GM21619 (cell line): Measurements from ENCODE around the gene SRD5A1.

Source experiments
- ATAC-seq: cut with Tn5 transposase; IDR thresholded peaks from one replicate; pipeline ENCODE4 v1.9.1; 2021; ENCODE audit not compliant: unreplicated experiment

SRD5A1 gene

DNA sequence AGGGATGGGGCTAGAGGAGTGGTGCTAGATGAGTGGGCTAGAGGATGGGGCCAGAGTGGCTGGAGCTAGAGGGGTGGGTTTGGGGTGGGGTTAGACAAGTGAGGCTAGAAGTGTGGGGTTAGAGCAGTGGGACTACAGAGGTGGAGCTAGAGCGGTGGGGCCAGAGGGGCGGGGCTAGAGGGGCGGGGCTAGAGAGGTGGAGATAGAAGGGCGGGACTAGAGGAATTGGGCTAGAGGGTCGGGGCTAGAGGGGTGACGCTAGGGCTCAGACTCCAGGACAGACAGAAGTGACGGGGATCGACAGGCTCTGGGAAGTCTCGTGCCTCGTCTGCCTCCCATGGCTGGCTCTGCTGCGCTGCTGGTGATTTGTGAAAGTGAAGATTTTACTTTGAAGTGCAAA is 49.0 kb downstream of the SRD5A1 start:
- no peak for ATAC-seq

DNA sequence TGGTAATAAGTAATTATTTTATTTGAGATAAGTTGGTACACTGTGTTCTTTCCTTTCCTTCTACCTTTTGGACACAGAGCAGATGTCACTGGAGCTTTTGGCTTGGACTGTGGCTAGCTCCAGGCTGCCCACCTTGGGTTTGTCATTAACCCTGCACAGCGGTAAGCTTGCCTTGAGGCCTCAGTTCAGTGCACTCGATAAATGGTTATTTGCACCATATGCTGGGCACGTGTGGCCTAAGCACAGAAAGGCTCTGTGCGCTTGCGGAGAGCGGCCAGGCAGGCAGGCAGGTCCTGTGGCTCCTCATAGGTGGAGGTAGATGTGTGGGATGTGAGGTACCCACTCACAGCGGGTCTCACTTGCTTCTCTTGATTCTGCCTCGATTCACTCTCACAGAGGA is 50.0 kb downstream of the SRD5A1 start:
- no peak for ATAC-seq

DNA sequence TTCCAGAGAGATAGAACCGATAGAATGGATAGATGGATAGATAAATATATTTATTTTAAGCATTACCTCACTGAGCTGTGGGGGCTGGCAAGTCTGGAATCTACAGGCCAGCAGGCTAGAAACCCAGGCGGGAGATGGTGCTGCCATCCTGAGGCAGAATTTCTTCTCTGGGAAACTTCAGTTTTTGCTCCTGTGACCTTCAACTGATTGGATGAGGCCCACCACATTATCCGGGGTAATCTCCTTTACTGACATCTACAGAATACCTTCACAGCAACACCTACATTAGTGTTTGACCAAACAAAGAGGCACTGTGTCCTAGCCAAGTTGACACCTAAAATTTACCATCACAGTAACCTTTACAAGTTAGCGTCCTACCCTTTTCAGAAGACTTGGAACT is 50.8 kb downstream of the SRD5A1 start:
- ATAC-seq: no peak

DNA sequence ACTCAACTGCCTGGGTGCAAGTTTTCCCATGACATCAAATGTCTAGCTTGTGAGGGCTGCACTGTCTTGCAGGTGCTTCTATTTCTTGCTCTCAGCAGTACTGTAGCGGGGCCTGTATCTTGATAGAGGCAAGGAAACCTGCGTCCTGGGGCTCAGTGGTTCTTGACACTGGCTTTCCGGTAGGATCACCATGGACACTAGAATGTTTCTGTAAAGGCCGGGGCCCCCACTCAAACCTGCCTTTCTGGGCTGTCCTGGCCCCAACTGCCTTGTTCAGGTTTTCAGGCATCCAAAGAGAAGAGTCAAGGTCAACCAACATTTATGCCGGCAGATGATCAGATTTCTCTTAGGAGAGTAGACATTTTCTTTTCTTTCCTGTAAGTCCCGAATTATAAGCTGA is 53.3 kb downstream of the SRD5A1 start:
- ATAC-seq: no peak

DNA sequence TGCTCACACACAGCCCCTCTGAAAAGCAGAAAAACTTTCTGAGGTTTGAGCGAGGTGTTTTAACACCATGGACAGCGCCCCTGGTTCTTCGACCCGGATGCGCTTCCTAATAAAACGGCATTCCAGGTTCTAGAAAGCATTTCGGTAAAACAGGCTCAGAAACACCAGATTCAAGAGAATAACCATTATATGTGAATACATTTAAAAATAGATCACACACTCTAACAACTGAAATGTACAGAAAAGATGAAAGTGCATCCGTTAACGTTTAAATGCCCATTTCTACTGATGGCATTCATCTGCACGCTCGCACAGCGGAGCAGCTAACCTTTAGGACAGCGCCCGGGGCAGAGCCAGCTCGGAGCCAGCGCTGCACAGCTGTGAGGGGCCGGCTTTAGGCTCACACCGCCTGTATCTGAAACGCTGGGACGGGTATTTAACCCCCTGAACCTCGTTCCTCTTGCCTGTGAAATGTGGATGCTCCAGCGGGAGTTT is 53.7 kb downstream of the SRD5A1 start:
- no peak for ATAC-seq

DNA sequence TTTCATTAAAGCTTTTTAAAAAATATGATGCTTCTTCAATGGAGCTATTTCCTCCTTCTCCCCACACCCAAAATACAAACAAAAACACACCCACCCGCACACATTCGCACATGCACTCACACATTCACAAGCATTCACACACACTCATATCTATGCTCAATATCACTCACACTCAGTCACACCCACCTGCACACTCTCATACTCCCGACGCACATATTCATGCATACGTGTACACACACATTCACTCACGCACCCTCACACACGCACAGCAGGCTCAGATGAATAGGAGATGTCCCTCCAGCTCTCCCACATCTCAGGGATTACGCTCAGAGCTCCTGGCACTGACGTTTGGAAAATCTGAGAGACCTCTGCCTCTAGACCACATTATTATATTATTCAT is 54.3 kb downstream of the SRD5A1 start:
- ATAC-seq: no peak

DNA sequence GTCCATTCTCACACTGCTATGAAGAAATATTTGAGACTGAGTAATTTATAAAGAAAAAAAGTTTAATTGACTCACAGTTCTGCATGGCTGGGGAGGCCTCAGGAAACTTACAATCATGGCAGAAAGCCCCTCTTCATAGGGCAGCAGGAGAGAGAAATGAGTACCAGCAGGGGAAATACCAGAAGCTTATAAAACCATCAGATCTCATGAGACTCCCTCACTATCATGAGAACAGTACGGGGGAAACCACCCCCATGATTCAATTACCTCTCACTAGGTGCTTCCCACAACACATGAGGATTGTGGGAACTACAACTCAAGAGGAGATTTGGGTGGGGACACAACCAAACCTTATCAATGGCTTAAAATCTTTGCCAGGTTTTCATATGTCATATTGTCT is 59.7 kb downstream of the SRD5A1 start:
- no peak for ATAC-seq

DNA sequence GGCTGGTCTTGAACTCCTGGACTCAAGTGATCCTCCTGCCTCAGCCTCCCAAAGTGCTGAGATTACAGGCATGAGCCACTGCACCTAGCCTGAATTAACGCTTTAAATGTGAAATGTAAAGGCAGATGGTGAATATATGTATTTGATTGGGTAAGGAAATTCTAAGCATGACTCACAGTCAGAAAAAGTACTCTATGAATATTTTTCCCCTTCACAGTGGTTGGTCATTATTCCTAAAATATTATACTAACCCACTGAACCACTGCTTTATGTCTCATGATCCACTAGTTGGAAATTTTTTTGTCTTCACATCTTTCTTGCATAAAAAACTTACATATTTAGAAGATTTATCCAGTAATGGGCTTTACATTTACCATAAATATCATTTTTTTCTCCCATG is 65.5 kb downstream of the SRD5A1 start:
- ATAC-seq: no peak

DNA sequence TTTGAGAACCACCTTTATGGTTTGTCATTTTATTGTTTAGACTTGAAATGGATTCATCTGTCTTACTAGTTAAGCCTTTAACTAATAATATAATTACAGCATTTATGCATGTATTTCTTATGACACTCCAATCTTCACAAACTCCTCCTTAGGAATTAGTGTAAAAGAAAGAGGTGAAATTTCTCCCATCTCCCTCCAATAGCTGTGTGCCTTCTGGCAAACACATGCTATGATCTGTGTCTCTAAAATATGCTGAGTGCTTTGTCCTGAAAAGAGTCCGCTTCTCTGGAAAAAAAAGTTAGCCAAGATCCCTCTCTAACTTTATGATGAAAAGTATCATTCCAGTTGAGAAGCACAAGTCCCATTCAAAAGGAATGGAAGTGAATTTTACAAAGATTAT is 66.1 kb downstream of the SRD5A1 start:
- ATAC-seq: no peak

DNA sequence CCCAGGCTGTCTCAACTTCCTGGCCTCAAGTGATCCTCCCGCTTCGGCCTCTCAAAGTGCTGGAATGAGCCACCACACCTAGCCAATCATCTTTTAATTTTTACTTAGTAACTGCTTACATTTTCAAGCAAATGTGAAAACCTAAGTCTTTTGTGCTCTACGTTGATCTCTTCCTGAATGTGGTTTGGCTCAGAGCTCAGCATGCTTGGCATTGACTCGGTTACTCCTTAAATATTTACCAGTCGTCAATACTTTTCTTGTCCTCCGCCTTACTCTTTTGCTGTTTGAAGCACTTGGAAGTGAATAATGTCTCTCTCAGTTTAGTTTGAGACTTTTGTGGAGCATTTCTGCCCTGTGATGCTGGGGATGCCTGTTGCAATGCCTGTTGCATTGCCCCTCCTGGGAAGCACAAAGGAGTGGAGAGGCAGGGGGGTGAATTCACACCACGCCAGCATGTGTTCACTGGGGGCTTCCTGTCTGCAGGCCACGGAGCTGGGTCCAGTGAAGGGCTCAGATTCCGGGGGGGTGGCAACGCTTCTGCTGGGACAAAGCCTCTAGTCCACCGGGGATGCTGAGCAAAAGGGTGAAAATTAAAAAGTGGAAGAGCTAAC is 66.9 kb downstream of the SRD5A1 start:
- no peak for ATAC-seq

DNA sequence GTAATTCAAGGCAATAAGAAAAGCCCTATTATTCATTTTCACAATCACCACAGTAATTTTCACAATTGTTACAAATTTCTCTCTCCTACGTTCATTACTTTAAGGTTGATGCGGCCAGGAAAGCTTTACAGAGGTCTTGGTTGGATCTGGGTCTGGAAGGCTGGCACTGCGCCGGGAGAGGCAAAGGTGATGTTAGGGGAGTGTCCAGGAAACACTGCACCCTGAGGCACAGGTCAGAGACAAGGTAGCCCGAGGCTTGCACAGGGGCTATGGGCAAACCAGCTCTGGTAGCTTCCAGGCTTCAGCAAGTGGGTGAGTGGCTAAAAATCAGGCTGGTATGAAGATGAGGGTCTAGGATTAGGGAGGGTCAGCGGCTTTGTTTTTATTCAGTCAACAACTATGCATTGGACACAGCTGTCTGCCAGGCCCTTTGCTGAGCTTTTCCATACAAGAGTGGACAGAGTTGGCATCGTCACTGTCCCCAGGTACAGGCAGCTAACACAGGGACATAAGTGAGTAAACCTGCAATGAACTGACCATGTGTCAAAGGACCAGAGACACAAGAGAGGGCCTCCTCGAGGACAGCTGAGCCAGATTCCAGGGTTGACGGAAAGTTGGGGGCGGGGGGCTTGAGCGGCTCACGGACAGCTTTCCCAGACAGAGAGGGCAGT is 67.6 kb downstream of the SRD5A1 start:
- no peak for ATAC-seq

DNA sequence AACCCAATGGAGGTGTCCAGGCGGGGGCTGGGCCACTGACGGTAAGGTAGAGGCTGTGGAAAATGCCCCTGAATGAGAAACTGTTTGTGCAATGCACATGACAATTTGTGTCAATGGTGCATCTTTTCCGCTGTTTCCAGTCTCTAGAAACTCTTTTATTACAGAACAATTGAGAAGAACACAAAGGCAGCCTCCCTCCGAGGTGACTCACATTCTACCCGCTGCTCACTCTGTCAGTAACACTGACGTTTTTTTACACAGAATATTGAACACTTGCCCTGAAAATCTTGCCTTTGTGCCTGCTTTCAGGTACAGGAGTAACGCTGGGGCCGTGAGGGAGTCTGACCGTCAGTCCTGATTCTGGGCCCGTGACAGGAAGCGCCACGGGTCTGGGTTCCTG is 68.3 kb downstream of the SRD5A1 start:
- no peak for ATAC-seq

DNA sequence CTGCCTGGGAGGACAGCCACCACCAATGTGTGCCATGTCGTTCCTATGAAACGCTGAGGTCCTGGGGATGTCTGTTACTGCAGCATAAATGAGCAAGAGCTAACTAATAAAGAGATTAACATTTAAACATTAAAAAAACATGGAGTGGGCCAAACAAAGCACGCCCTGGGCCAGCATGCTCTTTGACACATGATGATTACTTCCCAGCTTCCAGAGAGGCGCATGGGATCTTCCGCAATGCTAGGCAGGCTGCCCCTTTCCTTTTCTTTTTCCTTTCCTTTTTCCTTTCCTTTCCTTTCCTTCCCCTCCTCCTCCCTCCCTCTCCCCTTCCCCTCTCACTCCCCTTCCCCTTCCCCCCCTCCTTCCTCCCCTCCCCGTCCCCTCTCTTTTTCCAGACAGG is 69.4 kb downstream of the SRD5A1 start:
- ATAC-seq: no peak

DNA sequence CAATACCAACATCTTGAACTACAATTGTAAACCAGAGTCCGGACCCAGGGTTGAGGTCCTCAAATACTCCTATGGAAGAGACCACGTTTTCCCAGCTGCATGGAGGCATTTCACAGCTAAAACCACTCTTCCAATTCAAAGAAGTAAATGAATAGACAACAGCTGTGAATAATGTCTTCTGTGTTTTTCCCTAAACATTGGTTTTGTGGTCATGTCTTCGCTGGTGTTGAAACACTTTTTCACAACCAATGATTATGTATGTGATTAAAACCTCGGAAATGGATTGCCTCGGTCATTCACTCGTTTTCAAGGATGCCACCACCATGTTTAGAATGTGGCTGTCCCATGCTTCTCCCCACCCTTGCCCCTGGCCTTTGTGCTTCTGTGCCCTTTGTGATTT is 70.6 kb downstream of the SRD5A1 start:
- no peak for ATAC-seq

DNA sequence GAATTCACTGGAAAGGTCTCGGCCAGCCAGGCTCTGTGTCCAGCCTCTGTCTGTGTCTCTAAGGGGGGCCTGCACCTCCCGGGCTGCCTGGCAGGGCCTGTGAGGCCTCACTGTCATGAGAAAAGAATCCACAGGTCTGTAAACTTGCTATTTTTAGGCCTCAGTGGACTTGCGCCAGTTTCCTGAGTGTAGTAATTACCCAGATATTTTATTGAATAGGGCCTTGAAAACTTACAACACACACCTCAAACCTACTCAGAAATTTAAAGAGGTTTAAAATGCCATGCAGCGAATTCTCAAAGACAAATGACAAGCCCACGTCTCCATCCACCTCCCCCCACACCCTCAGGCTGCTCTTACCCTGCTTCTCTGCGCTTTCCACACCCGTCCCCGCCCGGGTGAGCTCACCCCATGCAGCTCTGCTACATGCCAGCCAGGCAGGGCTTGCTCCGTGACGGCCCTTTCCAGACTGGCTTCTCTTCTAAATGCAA is 71.2 kb downstream of the SRD5A1 start:
- no peak for ATAC-seq

DNA sequence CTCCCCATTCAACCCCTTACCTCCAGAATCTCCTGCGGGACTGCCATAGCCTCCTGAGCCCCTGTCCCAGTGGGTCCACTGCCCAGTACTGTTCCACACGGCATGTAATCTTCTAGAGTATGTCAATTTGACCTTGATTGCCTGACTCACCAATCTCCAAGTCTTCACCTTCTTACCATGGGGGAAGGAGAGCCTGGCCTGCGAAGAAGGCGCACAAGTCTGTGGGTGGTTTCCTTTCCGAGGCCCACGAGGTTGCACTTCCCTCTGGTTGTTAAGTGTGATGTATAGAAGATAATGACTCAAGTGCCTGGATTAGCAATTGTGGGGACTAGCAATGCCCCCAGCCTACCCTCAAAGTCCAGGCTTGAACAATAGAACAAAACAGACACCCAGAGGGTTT is 71.8 kb downstream of the SRD5A1 start:
- ATAC-seq: peak; percentile 62

DNA sequence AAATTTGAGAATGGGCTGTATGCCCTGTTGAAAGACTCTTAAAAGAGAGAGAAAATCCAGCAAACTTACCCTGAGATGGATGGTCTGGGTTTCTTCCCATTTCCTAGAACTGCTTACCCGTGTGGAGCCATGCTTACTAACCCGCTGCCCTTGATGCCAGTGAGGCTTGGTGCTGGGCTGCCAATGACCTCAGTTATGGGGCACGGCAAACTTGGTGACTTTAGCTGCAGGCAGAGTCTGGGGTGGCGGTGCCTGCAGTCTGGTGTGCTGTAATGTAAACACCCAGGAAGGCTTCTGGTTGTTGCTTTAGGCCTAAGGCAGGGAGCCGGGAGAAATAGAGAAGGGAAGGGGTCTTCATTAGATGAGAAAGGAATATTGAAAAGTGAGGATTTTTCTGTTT is 72.7 kb downstream of the SRD5A1 start:
- no peak for ATAC-seq

DNA sequence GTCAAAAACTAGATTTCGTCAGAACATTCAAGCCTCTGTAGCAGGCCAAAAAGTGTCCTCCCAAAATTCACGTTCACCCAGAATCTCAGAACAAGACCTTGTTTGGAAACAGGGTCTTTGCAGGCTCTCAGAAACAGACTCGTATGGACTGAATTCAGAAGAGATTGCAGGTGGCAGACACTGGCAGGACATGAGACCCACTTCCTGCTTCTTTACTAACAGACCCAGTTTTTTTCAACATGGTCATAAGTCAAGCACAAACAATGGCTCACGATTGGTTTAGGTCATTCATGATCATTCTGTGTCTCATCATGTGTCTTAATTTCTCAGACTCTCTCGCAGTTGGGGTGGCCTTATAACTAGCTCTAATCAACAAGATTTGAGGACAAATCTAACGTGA is 74.6 kb downstream of the SRD5A1 start:
- ATAC-seq: no peak

DNA sequence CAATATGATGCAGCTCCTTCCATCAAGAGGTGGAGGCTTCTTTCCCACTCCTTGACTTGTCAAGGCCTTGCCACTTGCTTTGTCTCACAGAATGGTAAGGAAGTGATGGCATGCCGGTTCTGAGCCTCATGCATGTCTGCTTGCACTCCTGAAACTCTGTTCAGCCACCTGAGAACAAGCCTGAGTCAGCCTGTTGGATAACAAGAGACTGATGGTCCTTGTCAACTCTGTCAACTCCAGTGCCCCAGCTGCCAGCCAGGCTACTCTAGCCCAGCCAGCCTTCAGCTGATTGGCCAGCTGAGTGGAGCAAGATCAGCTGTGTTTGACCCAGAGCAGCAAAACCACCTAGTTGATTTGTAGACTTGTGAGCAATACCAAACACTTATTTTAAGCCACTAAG is 75.6 kb downstream of the SRD5A1 start:
- no peak for ATAC-seq

DNA sequence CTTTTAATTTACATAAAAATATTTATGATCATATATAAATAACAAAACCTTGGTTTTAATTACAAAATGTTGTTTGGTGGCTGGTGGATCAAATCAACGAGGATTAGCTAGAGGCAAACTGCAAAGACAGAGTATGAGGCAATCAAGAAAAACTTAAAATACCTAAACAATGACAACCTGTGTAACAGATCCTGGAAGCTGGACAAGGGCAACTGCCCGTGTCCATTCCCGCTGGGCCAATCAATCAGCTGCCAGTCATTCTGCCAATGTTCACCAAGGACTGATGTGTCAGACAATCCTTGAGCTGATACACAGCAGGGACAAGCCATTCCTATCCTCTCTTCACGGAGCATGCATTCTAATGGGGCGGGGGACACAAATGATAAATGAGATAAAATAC is 76.8 kb downstream of the SRD5A1 start:
- no peak for ATAC-seq

DNA sequence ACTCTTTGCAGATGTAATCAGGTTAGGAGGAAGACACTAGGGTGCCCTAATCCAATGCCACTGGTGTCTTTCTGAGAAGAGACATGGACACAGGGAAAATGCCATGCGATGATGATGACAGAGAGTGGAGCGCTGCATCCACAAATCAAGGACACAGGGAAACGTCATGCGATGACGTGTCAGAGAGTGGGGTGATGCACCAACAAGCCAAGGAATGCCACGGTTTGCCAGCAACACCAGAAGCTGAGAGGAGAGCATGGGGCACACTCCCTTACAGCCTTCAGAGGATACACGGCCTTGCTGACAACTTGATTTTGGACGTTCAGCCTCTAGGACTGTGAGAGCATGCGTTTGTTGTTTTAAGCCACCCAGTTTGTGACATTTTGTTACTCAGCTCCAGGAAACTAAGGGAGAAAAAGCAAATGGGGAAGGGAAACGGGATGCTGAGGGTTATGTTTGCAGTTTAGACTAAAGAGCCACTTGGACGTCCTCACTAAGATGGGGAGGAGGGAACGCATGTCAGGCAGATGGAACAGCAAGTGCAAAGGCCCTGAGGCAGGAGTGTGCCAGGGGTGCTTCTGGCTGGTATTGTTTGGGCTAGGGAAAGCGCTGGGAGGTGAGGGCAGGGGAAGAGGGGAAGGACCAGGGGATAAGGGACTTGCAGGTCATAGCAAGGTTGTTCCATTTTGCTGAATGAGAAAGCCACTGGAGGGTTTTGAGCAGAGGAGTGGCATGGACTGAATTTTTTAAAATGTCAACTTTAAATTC is 77.5 kb downstream of the SRD5A1 start:
- ATAC-seq: no peak
